Skeletal muscle tissue (tissue), 4 donors: ENCODE data around the gene DBX1. TPM values are rescaled to one million over a fixed set of nuclear protein-coding genes. Genes with fewer than 3 reads are reported as not detected.

Experiments
- H3K27ac ChIP-seq: one replicate; pipeline ENCODE4 v1.7.0; 2013; ENCODE audit warnings: mild to moderate bottlenecking, low read depth, low read length, inconsistent platforms
- H3K27me3 ChIP-seq, 3 donors: one replicate each; pipeline ENCODE4 v1.7.0; 2013; ENCODE audit warnings: low read length in 3 of 3; ENCODE audit not compliant: control insufficient read depth in 3 of 3, insufficient read depth in 3 of 3
- H3K36me3 ChIP-seq, 3 donors: one replicate each; pipeline ENCODE4 v1.7.0; 2013; ENCODE audit warnings: low read length in 3 of 3; ENCODE audit not compliant: control insufficient read depth in 3 of 3, insufficient read depth in 3 of 3
- H3K4me1 ChIP-seq, 3 donors: one replicate each; pipeline ENCODE4 v1.7.0; 2013; ENCODE audit warnings: low read length in 3 of 3, mild to moderate bottlenecking in 3 of 3; ENCODE audit not compliant: control insufficient read depth in 3 of 3, insufficient read depth in 3 of 3
- H3K4me3 ChIP-seq, 3 donors: one replicate each; pipeline ENCODE4 v1.7.0; 2013; ENCODE audit warnings: low read length in 3 of 3
- H3K9ac ChIP-seq, 3 donors: one replicate each; pipeline ENCODE4 v1.7.0; 2013; ENCODE audit warnings: low read length in 3 of 3, mild to moderate bottlenecking in 3 of 3, moderate library complexity in 2 of 3, low read depth in 1 of 3
- H3K9me3 ChIP-seq, 3 donors: one replicate each; pipeline ENCODE4 v1.7.0; 2013; ENCODE audit warnings: low read length in 3 of 3; ENCODE audit not compliant: control insufficient read depth in 3 of 3
- total RNA-seq: library from RNA; depleted of rRNA; stranded (reverse); fragments of >200 nt; gene quantifications from one replicate; pipeline ENCODE4 v1.2.3, GENCODE V29; 2014
- donor health status: Osteomylitis.

Gene DBX1
- total RNA-seq, 1 donor from 2014 or later: under 0.01 TPM

- Histone ChIP-seq H3K9ac (no peak overlapping the region), H3K9me3 (no peaks in the 10 kb centered on the region), H3K27ac (no peak overlapping the region), H3K4me3 (no peak overlapping the region), H3K36me3 (no peaks in the 10 kb centered on the region), H3K4me1 (no peaks in the 10 kb centered on the region), H3K27me3 (no peaks in the 10 kb centered on the region)
Observed at GRCh38 chr11:20194470-20194869, 34.2 kb upstream of the DBX1 start.

- no peaks in the 10 kb centered on the region for H3K4me1 ChIP-seq
- H3K36me3 ChIP-seq: no peaks in the 10 kb centered on the region
- H3K9me3 ChIP-seq: no peaks in the 10 kb centered on the region
- no peaks in the 10 kb centered on the region for H3K27me3 ChIP-seq
- no peak overlapping the region for H3K4me3 ChIP-seq
- no peak overlapping the region for H3K27ac ChIP-seq
- no peak overlapping the region for H3K9ac ChIP-seq
Observed at GRCh38 chr11:20193307-20193706, 33.0 kb upstream of the DBX1 start.

GRCh38 chr11:20192641-20193040 is 32.4 kb upstream of the DBX1 start:
- H3K4me3 ChIP-seq: no peak overlapping the region
- H3K27me3 ChIP-seq: no peaks in the 10 kb centered on the region
- no peak overlapping the region for H3K9ac ChIP-seq

GRCh38 chr11:20192151-20192550 is 31.9 kb upstream of the DBX1 start:
- Histone ChIP-seq H3K9me3 (no peaks in the 10 kb centered on the region), H3K4me1 (no peaks in the 10 kb centered on the region), H3K27me3 (no peaks in the 10 kb centered on the region), H3K27ac (no peak overlapping the region), H3K9ac (no peak overlapping the region), H3K4me3 (no peak overlapping the region), H3K36me3 (no peaks in the 10 kb centered on the region)

More at GRCh38 chr11:20192641-20193040, 32.4 kb upstream of the DBX1 start:
- Histone ChIP-seq H3K4me1 (no peaks in the 10 kb centered on the region), H3K27ac (no peak overlapping the region), H3K36me3 (no peaks in the 10 kb centered on the region), H3K9me3 (no peaks in the 10 kb centered on the region)

- Histone ChIP-seq H3K27ac (no peak overlapping the region), H3K4me1 (no peaks in the 10 kb centered on the region), H3K4me3 (no peak overlapping the region), H3K9ac (no peak overlapping the region), H3K9me3 (peaks cover 0 to 6% (median 0%) of the 10 kb centered on the region in 3 donors), H3K36me3 (no peaks in the 10 kb centered on the region), H3K27me3 (peaks cover 0 to 6% (median 4%) of the 10 kb centered on the region in 3 donors)
Observed at GRCh38 chr11:20178976-20179375, 18.7 kb upstream of the DBX1 start.

- no peak overlapping the region for H3K27ac ChIP-seq
- no peaks in the 10 kb centered on the region for H3K4me1 ChIP-seq
- H3K9ac ChIP-seq: no peak overlapping the region
- peaks cover 0 to 6% (median 4%) of the 10 kb centered on the region in 3 donors for H3K27me3 ChIP-seq
- H3K9me3 ChIP-seq: peaks cover 0 to 4% (median 0%) of the 10 kb centered on the region in 3 donors
- no peaks in the 10 kb centered on the region for H3K36me3 ChIP-seq
- no peak overlapping the region for H3K4me3 ChIP-seq
Observed at GRCh38 chr11:20177136-20177535, 16.9 kb upstream of the DBX1 start.

- H3K27me3 ChIP-seq: peaks cover 0 to 10% (median 10%) of the 10 kb centered on the region in 3 donors
Observed at GRCh38 chr11:20172721-20173447, 12.6 kb upstream of the DBX1 start.

GRCh38 chr11:20163783-20164481 is 3.7 kb upstream of the DBX1 start:
- Histone ChIP-seq H3K27ac (no peak overlapping the region), H3K36me3 (no peaks in the 10 kb centered on the region), H3K9ac (peak overlapping the region in 1 of 3 donors; percentile 57), H3K27me3 (peaks cover 71 to 75% (median 72%) of the 10 kb centered on the region in 3 donors), H3K4me3 (peak overlapping the region; percentile 40 to 72 (median 68)), H3K4me1 (peaks cover 8 to 12% (median 9%) of the 10 kb centered on the region in 3 donors), H3K9me3 (peaks cover 0 to 2% (median 0%) of the 10 kb centered on the region in 3 donors)

More at GRCh38 chr11:20172721-20173447, 12.6 kb upstream of the DBX1 start:
- Histone ChIP-seq H3K36me3 (no peaks in the 10 kb centered on the region), H3K4me1 (no peaks in the 10 kb centered on the region), H3K9me3 (peaks cover 4 to 7% (median 7%) of the 10 kb centered on the region in 3 donors), H3K4me3 (no peak overlapping the region), H3K9ac (no peak overlapping the region), H3K27ac (no peak overlapping the region)

GRCh38 chr11:20162824-20163782 is 2.8 kb upstream of the DBX1 start:
- Histone ChIP-seq H3K9ac (peak overlapping the region in 2 of 3 donors; percentile 33 to 57), H3K27ac (no peak overlapping the region), H3K9me3 (peaks cover 0 to 2% (median 0%) of the 10 kb centered on the region in 3 donors), H3K27me3 (peaks cover 75 to 83% (median 78%) of the 10 kb centered on the region in 3 donors), H3K4me1 (peaks cover 8 to 12% (median 9%) of the 10 kb centered on the region in 3 donors), H3K36me3 (no peaks in the 10 kb centered on the region), H3K4me3 (peak overlapping the region; percentile 40 to 72 (median 68))
